ENCODE data around the gene SLC35F3.

SLC35F3 gene

DNA sequence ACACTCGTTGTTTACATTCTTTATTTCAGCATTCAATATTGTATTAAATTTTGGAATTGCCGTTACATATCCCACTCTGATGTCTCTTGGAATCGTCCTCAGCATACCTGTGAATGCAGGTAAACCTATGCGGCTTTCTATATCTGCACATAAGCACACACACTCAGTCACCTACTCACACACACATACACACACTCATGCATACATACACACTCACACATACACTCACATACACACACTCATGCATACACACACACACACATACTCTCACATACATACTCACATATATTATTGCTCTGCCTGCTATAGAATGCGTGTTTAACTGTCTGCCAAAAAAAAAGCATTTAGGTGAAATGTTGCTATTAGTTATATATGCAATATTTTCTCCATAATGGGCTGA lies 415.6 kb downstream of the SLC35F3 start:
- DNase-seq (ENCODE audit: low read depth), result no peak

DNA sequence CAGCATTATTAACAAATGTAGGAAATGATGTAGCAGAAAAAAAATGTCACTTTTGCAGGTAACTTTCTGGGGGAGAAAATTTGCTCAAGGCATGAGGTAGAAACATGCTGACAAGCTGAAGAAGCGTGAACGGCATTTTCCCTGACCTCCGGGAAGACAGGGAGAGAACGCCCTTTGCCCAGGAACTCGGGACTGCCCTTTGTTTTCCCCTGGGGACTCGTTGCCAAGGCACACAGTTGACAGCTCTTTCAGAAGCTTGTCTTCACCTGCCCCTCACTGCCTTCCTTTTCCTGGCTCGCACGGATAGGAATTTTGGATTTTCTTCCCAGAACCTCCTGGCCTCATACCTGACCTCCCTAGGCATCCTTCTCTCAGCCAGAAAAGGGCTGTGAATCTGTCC lies 416.1 kb downstream of the SLC35F3 start:
- DNase-seq (ENCODE audit: low read depth), result no peak

DNA sequence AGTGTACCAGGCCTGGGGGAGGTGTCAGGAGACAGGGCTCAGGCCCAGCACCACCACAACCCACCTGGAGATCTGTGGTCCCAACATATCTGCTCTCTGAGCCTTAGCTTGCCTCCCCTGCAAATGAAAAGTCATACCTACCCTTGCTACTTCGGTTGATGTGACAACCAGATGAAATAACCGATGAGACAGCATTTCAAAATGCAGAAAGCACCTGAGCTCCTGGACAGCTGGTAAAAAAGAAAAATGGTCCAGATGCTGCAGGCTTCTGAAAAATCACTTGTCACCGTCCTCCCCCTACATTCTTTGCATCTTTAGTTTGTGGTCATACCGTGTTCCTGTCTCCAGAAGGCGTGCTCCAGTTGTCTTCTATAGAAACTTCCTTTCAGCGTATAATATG lies 416.8 kb downstream of the SLC35F3 start:
- DNase-seq (ENCODE audit: low read depth), result no peak

DNA sequence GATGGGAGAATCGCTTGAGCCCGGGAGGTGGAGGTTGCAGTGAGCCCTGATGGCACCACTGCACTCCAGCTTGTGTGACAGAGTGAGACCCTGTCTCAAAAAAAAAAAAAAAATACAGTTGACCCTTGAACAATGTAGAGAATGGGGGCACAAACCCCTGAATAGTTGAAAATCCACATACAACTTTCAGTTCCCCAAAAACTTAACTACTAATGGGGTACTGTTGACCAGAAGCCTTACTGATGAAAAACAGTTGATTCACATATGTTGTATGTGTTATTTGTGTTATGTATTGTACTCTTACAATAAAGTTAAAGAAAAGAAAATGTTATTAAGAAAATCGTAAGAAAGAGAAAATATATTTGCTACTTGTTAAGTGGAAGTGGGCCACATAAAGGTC lies 417.6 kb downstream of the SLC35F3 start:
- no peak for DNase-seq (ENCODE audit: low read depth)

DNA sequence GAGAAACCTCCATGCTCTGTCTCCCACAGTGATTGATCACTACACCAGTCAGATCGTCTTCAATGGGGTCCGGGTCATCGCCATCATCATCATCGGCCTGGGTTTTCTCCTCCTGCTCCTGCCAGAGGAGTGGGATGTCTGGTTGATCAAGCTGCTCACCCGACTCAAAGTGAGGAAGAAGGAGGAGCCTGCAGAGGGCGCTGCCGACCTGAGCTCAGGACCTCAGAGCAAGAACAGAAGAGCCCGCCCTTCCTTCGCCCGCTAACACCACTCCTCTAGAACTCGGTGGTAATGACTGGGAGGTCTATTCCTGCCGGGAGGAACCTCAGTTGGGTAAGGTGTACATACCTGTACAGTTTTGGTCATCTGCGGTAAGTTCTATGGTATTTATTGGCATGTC lies 418.5 kb downstream of the SLC35F3 start:
- DNase-seq (ENCODE audit: low read depth), result peak; percentile 18

DNA sequence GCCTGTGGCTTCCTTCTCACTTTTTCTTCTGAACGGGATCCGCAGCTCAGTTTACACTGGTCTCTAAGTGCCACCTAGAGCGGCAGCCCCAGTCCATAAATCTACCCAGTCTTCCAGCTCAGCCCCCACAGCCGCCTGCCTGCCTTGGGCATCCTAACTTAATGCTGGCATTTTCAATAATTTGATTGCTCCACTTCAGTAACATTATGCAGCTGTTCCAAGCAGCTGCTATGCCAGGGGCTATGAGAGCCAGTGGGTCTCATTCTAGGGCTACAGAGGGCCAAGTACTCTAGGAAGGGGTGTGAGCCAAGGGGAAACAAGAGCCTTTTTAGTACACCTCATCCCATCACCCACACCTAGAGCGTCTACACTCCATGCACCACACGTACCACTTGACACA lies 420.3 kb downstream of the SLC35F3 start:
- no peak for DNase-seq (ENCODE audit: low read depth)

DNA sequence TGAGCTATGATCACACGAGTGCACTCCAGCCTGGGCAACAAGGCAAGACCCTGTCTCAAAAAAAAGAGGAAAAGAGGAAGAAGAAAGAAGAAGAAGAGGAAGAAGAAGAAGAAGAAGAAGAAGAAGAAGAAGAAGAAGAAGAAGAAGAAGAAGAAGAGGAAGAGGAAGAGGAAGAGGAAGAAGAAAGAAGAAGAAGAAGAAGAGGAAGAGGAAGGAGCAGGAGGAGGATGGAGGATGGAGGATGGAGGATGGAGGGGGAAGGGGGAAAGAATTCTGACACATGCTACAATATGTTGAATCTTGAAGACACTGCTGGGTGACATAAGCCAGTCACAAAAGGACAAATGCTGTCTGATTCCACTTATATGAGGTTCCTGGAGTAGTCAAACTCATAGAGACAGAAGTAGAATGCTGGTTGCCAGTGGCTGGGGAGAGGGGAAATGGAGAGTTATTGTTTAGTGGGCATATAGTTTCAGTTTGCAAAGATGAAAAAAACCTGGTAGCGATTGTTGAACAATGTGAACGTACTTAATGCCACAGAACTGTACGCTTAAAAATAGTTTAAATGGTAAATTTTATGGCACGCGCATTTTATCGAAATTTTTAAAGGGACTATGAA lies 421.5 kb downstream of the SLC35F3 start:
- DNase-seq (ENCODE audit: low read depth), result no peak

DNA sequence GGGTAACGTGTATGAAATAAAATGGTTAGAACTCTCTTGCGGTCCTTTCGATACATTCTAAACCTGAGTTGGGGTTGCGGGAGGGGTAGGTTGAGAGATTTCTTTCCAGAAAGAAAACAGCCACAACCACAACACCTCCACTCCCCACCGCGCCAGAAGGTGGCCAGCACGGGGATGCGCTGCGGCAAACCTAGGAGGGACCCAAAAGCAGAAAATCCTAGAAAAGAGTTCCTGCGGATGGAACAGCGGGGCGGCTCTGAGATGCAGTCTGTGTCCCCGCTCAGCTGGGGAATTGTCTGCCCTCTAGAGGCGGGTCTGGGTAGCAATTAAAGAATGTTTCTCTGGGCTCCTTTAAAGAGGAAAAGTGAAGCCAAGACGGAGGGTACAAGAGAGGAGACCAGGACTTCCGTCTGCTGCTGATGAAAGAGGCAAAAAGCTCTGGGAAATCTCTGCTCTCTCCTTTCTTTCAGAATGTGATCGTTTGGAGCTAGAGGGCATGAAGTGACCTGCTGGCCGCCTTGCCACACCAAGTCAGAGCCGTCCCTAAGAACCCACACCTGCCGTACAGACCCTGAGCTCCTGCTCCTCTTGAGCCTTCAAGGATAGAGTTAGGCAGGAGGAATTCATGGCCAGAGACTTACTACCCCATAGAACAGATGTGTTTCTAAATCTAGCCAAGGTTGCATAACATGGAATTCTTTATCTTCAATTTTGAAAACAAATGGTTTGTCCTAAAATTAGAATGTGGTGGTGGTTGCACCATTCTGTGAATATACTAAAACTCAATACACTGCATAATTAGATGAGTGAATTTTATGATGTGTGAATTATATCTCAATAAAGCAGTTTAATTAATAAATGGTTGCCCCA lies 422.3 kb downstream of the SLC35F3 start:
- DNase-seq (ENCODE audit: low read depth), result peak; percentile 65

DNA sequence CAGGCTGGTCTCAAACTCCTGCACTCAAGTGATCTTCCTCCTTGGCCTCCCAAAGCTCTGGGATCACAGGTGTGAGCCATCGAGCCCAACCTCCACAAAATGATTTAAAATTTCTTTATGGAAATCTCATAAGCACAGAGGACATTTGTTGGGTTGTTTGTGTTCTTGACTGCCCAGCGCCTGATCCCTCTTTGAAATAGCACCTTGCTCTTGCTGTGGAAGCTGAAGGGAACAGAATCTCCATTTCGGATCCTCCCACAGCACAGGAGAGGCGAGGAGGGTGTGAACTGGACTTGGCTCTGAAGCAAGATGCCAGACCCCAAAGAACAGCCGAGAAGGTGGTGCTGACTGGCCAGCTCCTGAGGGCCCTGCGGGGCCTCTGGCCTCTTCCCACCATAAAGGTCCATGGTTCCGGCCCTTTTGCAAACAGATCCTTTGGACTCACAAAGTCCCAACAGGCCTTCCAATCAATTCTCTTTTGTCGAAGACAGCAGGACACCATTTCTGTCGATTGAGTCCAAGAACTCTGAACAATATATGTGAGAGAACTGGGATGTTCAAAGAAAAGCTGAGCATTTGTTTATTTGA lies 423.2 kb downstream of the SLC35F3 start:
- no peak for DNase-seq (ENCODE audit: low read depth)

DNA sequence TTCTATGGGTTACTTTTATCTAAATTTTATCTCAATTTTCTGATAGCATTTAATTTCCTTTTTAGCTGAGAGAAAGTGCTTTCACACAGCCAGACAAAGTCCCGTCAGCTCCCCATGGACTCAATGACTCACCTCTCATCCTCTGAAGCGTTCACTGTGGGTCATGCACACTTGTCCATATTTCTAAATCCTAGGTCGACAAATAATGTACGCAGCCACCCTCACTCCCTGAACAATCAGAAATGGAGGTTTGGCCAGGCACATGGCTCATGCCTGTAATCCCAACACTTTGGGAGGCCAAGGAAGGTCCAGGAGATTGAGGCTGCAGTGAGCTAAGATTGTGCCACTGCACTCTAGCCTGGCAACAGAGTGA lies 426.4 kb downstream of the SLC35F3 start:
- no peak for DNase-seq (ENCODE audit: low read depth)

DNA sequence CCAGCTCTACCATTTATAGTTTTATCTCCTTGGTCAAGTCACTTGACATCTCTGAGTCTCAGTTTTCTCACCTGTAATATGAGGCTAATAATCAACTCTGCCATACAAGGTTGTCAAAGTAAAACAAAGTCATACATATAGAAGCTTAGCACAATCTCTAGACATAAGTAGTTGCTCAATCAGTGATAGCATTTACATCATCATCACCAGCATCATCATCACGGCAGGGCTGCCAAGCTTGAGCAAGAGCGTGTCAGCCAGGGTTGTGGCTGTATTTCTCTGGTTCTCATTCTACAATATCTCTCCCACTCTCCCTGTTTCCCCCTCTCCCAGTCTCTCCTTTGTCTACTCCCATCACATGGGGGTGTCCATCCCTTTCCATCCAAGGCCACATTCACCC lies 427.0 kb downstream of the SLC35F3 start:
- no peak for DNase-seq (ENCODE audit: low read depth)

DNA sequence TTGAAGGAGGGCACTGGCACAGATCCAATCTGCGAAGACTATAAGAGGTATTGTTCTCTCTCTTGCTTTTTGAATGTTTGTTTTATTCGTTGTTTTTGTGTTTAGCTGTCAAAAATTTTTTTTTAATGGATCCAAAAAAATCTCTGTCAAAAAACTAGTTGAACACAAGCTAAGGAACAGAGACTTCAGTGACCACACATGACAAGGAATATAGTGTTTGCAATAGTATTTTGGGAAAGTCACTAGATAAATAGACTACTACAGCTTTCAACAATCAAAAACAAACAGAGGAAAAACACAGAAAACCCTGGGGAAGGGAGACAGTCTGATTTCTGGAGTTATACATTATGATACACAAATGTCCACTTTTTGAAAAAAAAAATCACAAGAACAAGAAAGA lies 431.9 kb downstream of the SLC35F3 start:
- DNase-seq (ENCODE audit: low read depth), result no peak

DNA sequence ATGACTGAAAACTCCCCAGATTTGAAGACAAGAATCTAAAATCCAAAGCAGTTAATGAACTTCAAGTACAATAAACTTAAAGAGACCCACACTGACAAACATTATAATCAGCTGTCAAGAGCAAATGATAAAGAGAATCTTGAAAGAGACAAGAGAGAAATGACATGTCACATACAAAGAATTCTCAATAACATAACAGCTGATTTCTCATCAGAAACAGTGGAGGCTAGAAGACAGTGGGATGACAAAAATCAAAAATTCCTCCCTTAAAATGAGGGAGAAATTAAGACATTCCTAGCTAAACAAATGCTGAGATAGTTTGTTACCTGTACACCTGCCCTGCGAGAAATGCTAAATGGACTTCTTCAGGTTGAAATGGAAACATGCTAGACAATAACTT lies 432.8 kb downstream of the SLC35F3 start:
- no peak for DNase-seq (ENCODE audit: low read depth)

DNA sequence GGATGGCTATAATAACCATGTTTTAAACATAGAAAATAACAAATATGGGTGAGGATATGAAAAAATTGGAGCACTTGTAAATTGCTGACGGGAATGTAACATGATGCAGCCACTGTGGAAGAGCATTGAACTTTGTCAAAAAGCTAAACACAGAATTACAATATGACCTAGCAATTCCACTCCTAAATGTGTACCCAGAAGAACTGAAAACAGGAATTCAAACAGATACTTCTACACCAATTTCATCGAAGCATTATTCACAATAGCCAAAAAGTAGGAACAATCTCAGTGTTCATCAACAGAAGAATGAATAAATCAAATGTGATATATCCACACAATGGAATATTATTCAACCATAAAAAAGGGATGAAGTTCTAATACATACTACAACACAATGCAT lies 436.1 kb downstream of the SLC35F3 start:
- DNase-seq (ENCODE audit: low read depth), result no peak

DNA sequence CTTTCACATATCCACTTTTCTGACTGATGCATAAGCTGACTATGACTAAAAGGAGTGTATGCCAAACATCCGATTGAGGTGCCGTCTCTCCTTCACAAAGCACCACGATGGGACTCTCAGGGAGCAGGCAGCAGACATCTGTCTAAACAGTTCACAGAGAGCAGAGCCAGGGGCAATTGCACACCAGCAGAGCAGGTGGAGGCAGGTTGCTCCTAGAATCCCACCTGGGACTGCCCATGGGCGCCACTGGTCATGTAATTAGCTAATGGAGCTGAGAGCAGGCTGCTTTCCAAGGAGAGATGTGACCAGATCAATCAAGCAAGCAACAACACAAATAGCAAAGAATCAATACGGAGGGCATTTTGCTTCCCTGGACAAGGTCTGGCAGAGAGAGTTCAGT lies 438.3 kb downstream of the SLC35F3 start:
- DNase-seq (ENCODE audit: low read depth), result no peak

DNA sequence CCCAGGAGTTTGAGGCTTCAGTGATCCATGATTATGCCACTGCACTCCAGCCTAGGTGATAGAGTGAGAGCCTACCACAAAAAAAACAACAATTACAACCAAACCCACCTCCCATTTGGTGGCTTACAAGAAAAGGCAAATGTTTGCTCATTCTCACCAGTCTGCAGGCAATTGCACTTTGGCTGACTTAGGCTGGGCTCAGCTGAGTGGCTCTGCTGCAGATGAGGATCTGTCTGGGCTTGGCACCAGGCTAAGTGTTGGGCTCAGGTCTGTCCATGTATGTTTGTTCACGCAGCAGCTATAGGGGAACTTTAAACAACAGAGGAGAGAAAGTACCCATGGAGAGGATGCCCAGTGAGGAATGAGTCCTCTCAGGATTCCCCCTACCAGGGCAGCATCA lies 440.8 kb downstream of the SLC35F3 start:
- no peak for DNase-seq (ENCODE audit: low read depth)

DNA sequence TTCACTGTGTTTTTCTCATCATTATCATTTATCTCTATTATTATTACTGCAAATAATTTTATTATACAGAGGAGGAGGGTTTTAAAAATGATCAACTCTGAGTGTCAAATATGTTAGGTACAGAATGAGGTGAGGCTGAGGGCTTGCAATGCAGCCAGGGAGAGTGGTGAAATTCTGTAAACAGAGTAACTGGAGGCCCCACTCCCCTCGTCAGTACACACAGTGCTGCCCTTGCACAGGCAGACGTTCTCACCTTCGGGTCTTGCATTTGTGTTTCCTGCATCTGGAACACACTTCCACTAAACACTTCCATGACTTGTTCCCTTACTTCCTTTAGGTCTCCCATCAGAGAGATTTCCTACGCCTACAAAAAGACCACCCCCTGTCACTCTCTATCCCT lies 444.5 kb downstream of the SLC35F3 start:
- no peak for DNase-seq (ENCODE audit: low read depth)

DNA sequence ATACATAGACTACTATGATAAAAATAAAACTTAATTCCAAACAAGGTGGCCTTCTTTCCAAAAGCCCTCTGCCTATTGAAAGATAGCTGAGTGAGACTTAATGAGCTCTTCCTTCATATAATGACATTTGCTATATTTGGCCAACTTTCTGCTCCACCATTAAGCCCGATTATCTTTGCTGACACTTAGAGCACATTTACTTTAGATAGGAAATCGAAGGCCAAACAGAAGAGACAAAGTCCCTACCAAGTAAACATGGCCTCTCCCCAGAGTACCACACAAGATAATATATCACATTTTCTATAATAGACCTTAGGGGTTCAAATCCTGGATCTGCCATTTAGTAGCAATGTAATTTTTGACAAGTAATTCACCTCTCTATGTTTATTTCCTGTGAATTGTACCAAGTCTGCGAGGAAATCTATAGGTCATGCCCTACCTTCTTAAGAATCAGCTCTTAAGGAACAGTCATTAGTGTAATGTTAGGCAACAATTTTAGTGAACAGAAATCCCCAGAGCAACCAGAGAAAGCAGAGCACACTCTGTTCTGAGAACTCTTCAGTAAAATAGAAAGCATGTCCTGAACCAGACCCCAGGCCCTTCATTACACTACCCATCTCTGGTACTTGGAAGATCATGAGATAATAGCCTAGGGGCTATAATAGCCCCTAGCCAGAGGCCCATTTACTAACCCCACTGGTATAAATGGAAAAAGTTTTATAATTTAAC lies 451.5 kb downstream of the SLC35F3 start:
- DNase-seq (ENCODE audit: low read depth), result no peak

DNA sequence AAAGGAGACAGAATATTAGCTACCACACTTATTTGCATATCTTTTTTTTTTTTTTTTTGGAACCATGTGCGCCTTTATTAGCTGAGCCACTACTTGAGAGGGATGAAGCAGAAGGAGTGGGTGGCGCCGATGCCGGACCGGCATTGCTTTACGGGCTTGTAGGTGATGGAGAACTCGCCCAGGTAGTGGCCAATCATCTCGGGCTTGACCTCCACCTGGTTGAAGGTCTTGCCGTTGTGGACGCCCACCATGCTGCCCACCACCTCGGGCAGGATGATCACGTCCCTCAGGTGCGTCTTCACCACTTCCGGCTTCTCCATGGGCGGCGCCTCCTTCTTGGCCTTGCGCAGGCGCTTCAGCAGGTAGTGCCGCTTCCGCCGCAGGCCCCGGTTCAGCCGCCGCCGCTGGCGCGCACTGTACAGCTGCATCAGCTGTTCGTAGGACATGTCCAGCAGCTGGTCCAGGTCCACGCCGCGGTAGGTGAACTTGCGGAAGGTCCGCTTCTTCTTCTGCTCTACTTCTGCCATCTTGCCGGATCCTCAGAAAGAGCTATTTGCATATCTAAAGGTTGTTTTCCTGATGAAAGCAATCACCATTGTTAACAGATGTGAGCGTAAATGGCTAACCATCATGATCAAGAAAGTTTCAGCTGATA lies 452.3 kb downstream of the SLC35F3 start:
- peak; percentile 42 for DNase-seq (ENCODE audit: low read depth)

DNA sequence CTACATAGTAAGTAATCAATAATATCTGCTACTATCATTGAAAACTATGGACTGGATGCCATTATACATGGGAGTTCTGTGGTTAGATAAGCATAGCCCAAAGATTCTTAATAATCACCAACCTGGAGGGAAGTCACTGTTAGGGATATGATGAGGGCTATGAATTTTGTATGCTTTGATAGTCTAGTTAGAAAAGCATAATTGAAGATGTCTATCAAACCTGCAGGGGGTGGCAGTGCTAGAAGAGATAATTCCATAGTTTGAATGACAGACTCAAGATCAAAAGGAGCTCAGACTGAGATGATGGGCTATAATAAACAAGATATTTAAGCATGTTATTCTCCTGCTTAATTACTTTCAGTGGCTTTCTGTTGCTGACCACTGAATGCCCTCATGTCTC lies 453.4 kb downstream of the SLC35F3 start:
- DNase-seq (ENCODE audit: low read depth), result no peak

DNA sequence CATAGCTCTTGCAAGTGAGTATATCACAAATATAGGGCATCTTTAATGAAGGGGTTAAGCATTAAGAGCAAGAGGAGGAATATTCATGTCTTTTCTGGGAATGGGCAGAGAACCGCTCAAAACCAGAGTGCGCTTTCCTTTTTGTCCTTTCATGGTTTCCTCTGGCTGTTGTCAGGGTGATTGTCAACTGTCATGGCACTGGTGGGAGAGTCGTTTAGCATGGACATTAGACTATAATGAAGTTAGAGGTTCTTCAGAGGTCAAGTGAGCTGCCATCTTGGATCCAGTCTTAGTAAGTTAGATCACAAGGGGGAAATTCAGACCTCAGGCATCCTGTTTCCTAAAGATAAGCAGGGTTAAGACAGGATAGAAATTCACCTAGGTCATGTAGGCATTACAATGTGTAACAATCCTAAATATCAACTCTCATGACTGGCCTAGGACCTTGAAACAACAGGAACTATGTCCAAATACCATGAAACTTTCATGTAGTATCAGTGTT lies 456.7 kb downstream of the SLC35F3 start:
- no peak for DNase-seq (ENCODE audit: low read depth)

DNA sequence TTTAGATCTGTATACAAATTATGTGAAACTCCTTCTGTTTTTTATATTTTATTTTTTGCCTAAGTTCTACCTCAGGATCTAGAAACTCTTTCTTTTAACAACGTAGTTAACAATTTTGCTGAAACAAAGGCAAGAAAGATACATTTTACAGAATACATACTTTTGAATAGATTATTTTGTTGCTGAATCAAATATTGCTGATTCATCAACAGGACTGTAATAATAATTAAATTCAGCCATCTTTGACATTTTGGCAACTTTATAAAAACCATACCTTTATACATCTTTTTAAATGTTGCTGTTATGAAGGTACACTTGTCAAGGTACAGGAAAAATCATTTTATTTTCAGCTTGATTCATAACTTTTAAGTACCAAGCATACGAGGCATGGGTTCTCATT lies 458.1 kb downstream of the SLC35F3 start:
- DNase-seq (ENCODE audit: low read depth), result no peak

Data from activated T-cell treated with anti-CD3 and anti-CD28 coated beads for 24 hours (primary cell).